PC-3 (cell line): Measurements from ENCODE around the gene KRT82.

ENCODE experiments used
- CTCF ChIP-seq: fragments of 300-600 bp; sonication (generic); conservative IDR thresholded peaks from 2 replicates; pipeline ENCODE4 v1.5.1; 2017; ENCODE audit warnings: antibody characterized with exemption, low read depth, mild to moderate bottlenecking, low read length
- EZH2 ChIP-seq: fragments of 300-600 bp; sonication (generic); IDR thresholded peaks from one replicate; pipeline ENCODE4 v1.6.1; 2017; ENCODE audit warnings: antibody characterized with exemption, mild to moderate bottlenecking, low read length; ENCODE audit not compliant: unreplicated experiment

- TF ChIP-seq CTCF, result no peak
- TF ChIP-seq EZH2, result no peak
Observed at GRCh38 chr12:52441320-52441911, 35.3 kb upstream of the KRT82 start.
